Ramos (cell line): ENCODE data around the gene TBC1D2.

Experiments used
- in situ Hi-C: fragments of 300-500 bp; cut with MboI; formaldehyde crosslinking; loops from one replicate; pipeline ENCODE4 v1.14.3; 2022; ENCODE audit warnings: low sequenced_read_pairs; ENCODE audit not compliant: unreplicated experiment

The TBC1D2 gene

GRCh38 chr9:98276907-98277469, 21.5 kb upstream of the TBC1D2 start:
- in situ Hi-C loops = no loop called here

GRCh38 chr9:98275159-98275558, 19.7 kb upstream of the TBC1D2 start:
- in situ Hi-C loops = no loop called here

GRCh38 chr9:98272083-98272482, 16.6 kb upstream of the TBC1D2 start:
- in situ Hi-C loops = loop anchor here (25.0 kb wide), 1 partner anchor 360 kb away; the partner anchor contains the start of gene TRMO

GRCh38 chr9:98271479-98271878, 16.0 kb upstream of the TBC1D2 start:
- in situ Hi-C loops = loop anchor here (25.0 kb wide), 1 partner anchor 359 kb away; the partner anchor contains the start of gene TRMO

- in situ Hi-C loops = loop anchor here (25.0 kb wide), 1 partner anchor 358 kb away; the partner anchor contains the start of gene TRMO
Observed at GRCh38 chr9:98270284-98270683, 14.8 kb upstream of the TBC1D2 start.

GRCh38 chr9:98269652-98270051, 14.2 kb upstream of the TBC1D2 start:
- in situ Hi-C loops = loop anchor here (25.0 kb wide), 1 partner anchor 357 kb away; the partner anchor contains the start of gene TRMO

- in situ Hi-C loops = loop anchor here (25.0 kb wide), 1 partner anchor 355 kb away; the partner anchor contains the start of gene TRMO
Observed at GRCh38 chr9:98267556-98267955, 12.1 kb upstream of the TBC1D2 start.

- in situ Hi-C loops = loop anchor here (25.0 kb wide), 1 partner anchor 352 kb away; the partner anchor contains the start of gene TRMO
Observed at GRCh38 chr9:98264516-98264915, 9.1 kb upstream of the TBC1D2 start.

- in situ Hi-C loops = loop anchor here (25.0 kb wide), 1 partner anchor 351 kb away; the partner anchor contains the start of gene TRMO
Observed at GRCh38 chr9:98263482-98264357, 8.3 kb upstream of the TBC1D2 start.

GRCh38 chr9:98263080-98263479, 7.6 kb upstream of the TBC1D2 start:
- in situ Hi-C loops = loop anchor here (25.0 kb wide), 1 partner anchor 351 kb away; the partner anchor contains the start of gene TRMO

- in situ Hi-C loops = loop anchor here (25.0 kb wide), 1 partner anchor 350 kb away; the partner anchor contains the start of gene TRMO
Observed at GRCh38 chr9:98262056-98262455, 6.6 kb upstream of the TBC1D2 start.

- in situ Hi-C loops = loop anchor here (25.0 kb wide), 1 partner anchor 348 kb away; the partner anchor contains the start of gene TRMO
Observed at GRCh38 chr9:98260635-98261034, 5.2 kb upstream of the TBC1D2 start.

- in situ Hi-C loops = loop anchor here (5.0 to 25.0 kb wide), 2 partner anchors 192 to 347 kb away; partner anchors contain the start of gene TRMO
Observed at GRCh38 chr9:98259791-98260190, 4.3 kb upstream of the TBC1D2 start.

- in situ Hi-C loops = loop anchor here (5.0 to 25.0 kb wide), 2 partner anchors 189 to 344 kb away; partner anchors contain the start of gene TRMO
Observed at GRCh38 chr9:98256756-98257155, 1.3 kb upstream of the TBC1D2 start.

GRCh38 chr9:98255061-98255577, 330 bp downstream of the TBC1D2 start:
- in situ Hi-C loops = loop anchor here (5.0 to 25.0 kb wide), 2 partner anchors 188 to 343 kb away; partner anchors contain the start of gene TRMO

GRCh38 chr9:98254228-98255060, 1.0 kb downstream of the TBC1D2 start:
- in situ Hi-C loops = loop anchor here (5.0 to 25.0 kb wide), 2 partner anchors 187 to 342 kb away; partner anchors contain the start of gene TRMO

- in situ Hi-C loops = loop anchor here (25.0 kb wide), 1 partner anchor 341 kb away; the partner anchor contains the start of gene TRMO
Observed at GRCh38 chr9:98253565-98253964, 1.9 kb downstream of the TBC1D2 start.

- in situ Hi-C loops = loop anchor here (25.0 kb wide), 1 partner anchor 339 kb away; the partner anchor contains the start of gene TRMO
Observed at GRCh38 chr9:98251551-98251950, 3.9 kb downstream of the TBC1D2 start.

- in situ Hi-C loops = loop anchor here (25.0 kb wide), 1 partner anchor 337 kb away; the partner anchor contains the start of gene TRMO
Observed at GRCh38 chr9:98249771-98250170, 5.7 kb downstream of the TBC1D2 start.
